Measurements from ENCODE around the gene GRK1. TPM values are rescaled to one million over a fixed set of nuclear protein-coding genes. Genes with fewer than 3 reads are reported as not detected.

Gene GRK1
- not detected in 2 replicates for total RNA-seq

GRCh38 chr13:113666951-113667701 is at the start of gene GRK1:
Gene GRK1, plus strand, starts transcription at chr13:113667219. Its CDS starts 168 bp downstream, at chr13:113667387.

GRCh38 chr13:113657851-113658741 is 8.9 kb upstream of the GRK1 start, which contains the start of gene ATP4B:
Gene ATP4B, minus strand, starts transcription at chr13:113658198. Its CDS starts 54 bp downstream, at chr13:113658144.

GRCh38 chr13:113758651-113759524 is 91.9 kb downstream of the GRK1 start, which contains the start of gene TMEM255B:
Gene TMEM255B, plus strand, starts transcription at chr13:113759226. Its CDS starts 44 bp downstream, at chr13:113759270.

Other genes with a start within 250 kb of the GRK1 start
- gene ADPRHL1, start 213.7 kb upstream of the GRK1 start, total RNA-seq: 0.64 and 0.72 TPM in 2 replicates
- 8.4 and 8.7 TPM in 2 replicates for gene DCUN1D2, start 176.5 kb upstream of the GRK1 start, total RNA-seq
- 34.5 and 59.0 TPM in 2 replicates for gene TFDP1, start 82.5 kb upstream of the GRK1 start, total RNA-seq
- gene ATP4B, start 9.0 kb upstream of the GRK1 start, total RNA-seq: not detected in 2 replicates
- 0.48 and 3.0 TPM in 2 replicates for gene TMEM255B, start 92.0 kb downstream of the GRK1 start, total RNA-seq
- gene GAS6, start 196.9 kb downstream of the GRK1 start, total RNA-seq: 53.7 and 130 TPM in 2 replicates